CD14-positive monocyte (primary cell): Measurements from ENCODE around the gene ATF4. TPM values are rescaled to one million over a fixed set of nuclear protein-coding genes. Genes with fewer than 3 reads are reported as not detected.

Experiments used
- DNase-seq, 3 donors: peaks; one replicate each; pipeline ENCODE4 v3.0.0-alpha.2; 2011 to 2022
- H2AFZ ChIP-seq: 2 replicates; pipeline ENCODE4 v1.6.0; 2012; ENCODE audit warnings: mild to moderate bottlenecking, low read depth, low read length, inconsistent platforms; ENCODE audit not compliant: insufficient read depth, poor library complexity, severe bottlenecking
- H3K27ac ChIP-seq, 2 donors: 1 replicate in 1 of 2; 2 replicates in 1 of 2; pipeline ENCODE4 v1.5.1; 2012 to 2013; ENCODE audit warnings: low read length in 2 of 2, control low read depth in 1 of 2, inconsistent platforms in 1 of 2, low read depth in 1 of 2, mild to moderate bottlenecking in 1 of 2
- H3K27me3 ChIP-seq, 2 donors: one replicate each; pipeline versions ENCODE4 v1.6.0 to v1.6.1; 2011 to 2013; ENCODE audit warnings: low read length in 2 of 2; ENCODE audit not compliant: control insufficient read depth in 2 of 2, insufficient read depth in 2 of 2
- H3K36me3 ChIP-seq, 2 donors: replicated peaks in 1 of 2; 1 replicate in 1 of 2; 2 replicates in 1 of 2; pipeline versions ENCODE4 v1.5.1 to v1.6.1; 2012 to 2013; ENCODE audit warnings: low read length in 2 of 2, control low read depth in 1 of 2, inconsistent platforms in 1 of 2, mild to moderate bottlenecking in 1 of 2; ENCODE audit not compliant: insufficient read depth in 2 of 2, control insufficient read depth in 1 of 2
- H3K4me1 ChIP-seq, 2 donors: 1 replicate in 1 of 2; 2 replicates in 1 of 2; pipeline versions ENCODE4 v1.5.1 to v1.6.1; 2012 to 2013; ENCODE audit warnings: low read length in 2 of 2, control low read depth in 1 of 2, inconsistent platforms in 1 of 2, mild to moderate bottlenecking in 1 of 2, moderate library complexity in 1 of 2; ENCODE audit not compliant: insufficient read depth in 2 of 2, control insufficient read depth in 1 of 2
- H3K4me2 ChIP-seq: replicated peaks from 2 replicates; pipeline ENCODE3; 2012; ENCODE audit warnings: low read length, moderate library complexity, mild to moderate bottlenecking; ENCODE audit not compliant: poor library complexity, severe bottlenecking; ENCODE audit errors: extremely low read depth
- H3K4me3 ChIP-seq, 3 experiments: fragments of 200-600 bp in 1 of 3; sonication (generic) in 1 of 3; replicated peaks in 1 of 3; 1 replicate in 2 of 3; 2 replicates in 1 of 3; pipeline ENCODE4 v1.5.1; 2011 to 2013; ENCODE audit warnings: low read length in 3 of 3, mild to moderate bottlenecking in 3 of 3, control low read depth in 2 of 3, low read depth in 2 of 3, inconsistent platforms in 1 of 3, moderate library complexity in 1 of 3
- H3K79me2 ChIP-seq: 2 replicates; pipeline ENCODE4 v1.6.0; 2012; ENCODE audit warnings: mild to moderate bottlenecking, control low read depth, inconsistent platforms, low read length, moderate library complexity; ENCODE audit not compliant: insufficient read depth
- H3K9ac ChIP-seq: 2 replicates; pipeline ENCODE4 v1.6.0; 2017; ENCODE audit warnings: low read length, mild to moderate bottlenecking; ENCODE audit not compliant: insufficient read depth, poor library complexity, severe bottlenecking
- H3K9me3 ChIP-seq, 2 donors: replicated peaks in 1 of 2; 1 replicate in 1 of 2; 2 replicates in 1 of 2; pipeline versions ENCODE4 v1.5.1 to v1.6.1; 2012 to 2013; ENCODE audit warnings: low read length in 2 of 2, control low read depth in 1 of 2; ENCODE audit not compliant: control insufficient read depth in 1 of 2, insufficient read depth in 1 of 2
- H4K20me1 ChIP-seq: 2 replicates; pipeline ENCODE4 v1.6.0; 2012; ENCODE audit warnings: mild to moderate bottlenecking, low read length, control low read depth, moderate library complexity; ENCODE audit not compliant: insufficient read depth
- H3K27ac Mint-ChIP-seq, 7 donors: one replicate each; pipeline ENCODE4 v1.8.0; 2020; ENCODE audit warnings: mild to moderate bottlenecking in 7 of 7, mixed read lengths in 7 of 7, moderate library complexity in 6 of 7, inconsistent platforms in 2 of 7
- H3K27me3 Mint-ChIP-seq, 3 donors: one replicate each; pipeline ENCODE4 v1.8.0; 2021 to 2022; ENCODE audit warnings: low read depth in 3 of 3, mild to moderate bottlenecking in 3 of 3, mixed read lengths in 3 of 3, moderate library complexity in 3 of 3, inconsistent platforms in 1 of 3
- H3K36me3 Mint-ChIP-seq, 2 donors: one replicate each; pipeline ENCODE4 v1.8.0; 2020; ENCODE audit warnings: mixed read lengths in 2 of 2, inconsistent platforms in 1 of 2, mild to moderate bottlenecking in 1 of 2
- H3K4me1 Mint-ChIP-seq: one replicate; pipeline ENCODE4 v1.8.0; 2020; ENCODE audit warnings: mild to moderate bottlenecking, mixed read lengths
- H3K4me3 Mint-ChIP-seq, 2 donors: one replicate each; pipeline ENCODE4 v1.8.0; 2020; ENCODE audit warnings: mild to moderate bottlenecking in 2 of 2, mixed read lengths in 2 of 2, moderate library complexity in 1 of 2
- H3K9me3 Mint-ChIP-seq, 7 donors: one replicate each; pipeline ENCODE4 v1.8.0; 2020 to 2022; ENCODE audit warnings: mixed read lengths in 7 of 7, mild to moderate bottlenecking in 6 of 7, moderate library complexity in 6 of 7, inconsistent platforms in 2 of 7
- CTCF ChIP-seq: fragments of 200-600 bp; IDR thresholded peaks from one replicate; pipeline ENCODE4 v1.8.0; 2022; ENCODE audit warnings: antibody characterized with exemption, mild to moderate bottlenecking
- WGBS: methylation state at CpG from one replicate; pipeline ENCODE4 v1.1.5; 2013; ENCODE audit warnings: missing lambda C conversion rate; ENCODE audit not compliant: insufficient coverage; 5-methylcytosine and 5-hydroxymethylcytosine counted together
- intact Hi-C, 2 donors: fragments of 100-400 bp; cut with micrococcal nuclease; formaldehyde crosslinking; loops; one replicate each; pipeline versions ENCODE4 v1.15.0 to v1.15.1; 2023
- polyA plus RNA-seq, 3 donors: library from polyadenylated mRNA; depleted of rRNA in 1 of 3; unstranded in 2 of 3; stranded (reverse) in 1 of 3; fragments of 300-500 nt in 2 of 3; fragments of >200 nt in 1 of 3; fragmentation: Illumina TruSeq in 2 of 3; gene quantifications; 1 replicate in 2 of 3; 2 replicates in 1 of 3; pipeline ENCODE4 v1.2.3, GENCODE V29; 2012 to 2021

ATF4 gene
- polyA plus RNA-seq, 3 donors: 55.1 to 606 (median 59.0) TPM

- H3K79me2 ChIP-seq: no peaks in the 10 kb centered on the region
- H3K4me1 Mint-ChIP-seq: peaks cover 7% of the 10 kb centered on the region
- no peak overlapping the region for H3K4me3 Mint-ChIP-seq
- peaks cover 20 to 31% (median 22%) of the 10 kb centered on the region in 3 donors for H3K27me3 Mint-ChIP-seq
- H3K4me2 ChIP-seq: no peak overlapping the region
- intact Hi-C loops: no loop called here
- no peak for TF ChIP-seq CTCF
- H3K4me1 ChIP-seq: no peaks in the 10 kb centered on the region
- no peaks in the 10 kb centered on the region for H3K9me3 ChIP-seq
- no peak overlapping the region for H3K27ac Mint-ChIP-seq
- 86% methylated on average over 7 of the region's 7 CpGs for WGBS
- no peak overlapping the region for H3K27ac ChIP-seq
- H3K36me3 Mint-ChIP-seq: no peaks in the 10 kb centered on the region
- H4K20me1 ChIP-seq: no peaks in the 10 kb centered on the region
- H3K4me3 ChIP-seq: no peak overlapping the region
- H3K27me3 ChIP-seq: peaks cover 2 to 16% of the 10 kb centered on the region in 2 donors
- no peaks in the 10 kb centered on the region for H3K36me3 ChIP-seq
- no peak for DNase-seq
- H3K9ac ChIP-seq: no peak overlapping the region
- H2AFZ ChIP-seq: no peak overlapping the region
- peaks cover 0 to 10% (median 5%) of the 10 kb centered on the region in 7 donors for H3K9me3 Mint-ChIP-seq
These were observed 43.4 kb downstream of the ATF4 start for GRCh38 chr22:39563571-39564428.

GRCh38 chr22:39565414-39565944, 45.1 kb downstream of the ATF4 start:
- Histone ChIP-seq H3K36me3 (no peaks in the 10 kb centered on the region), H3K9ac (no peak overlapping the region), H3K4me1 (no peaks in the 10 kb centered on the region), H3K4me2 (no peak overlapping the region), H3K4me3 (no peak overlapping the region), H4K20me1 (no peaks in the 10 kb centered on the region), H3K27me3 (peaks cover 0 to 4% of the 10 kb centered on the region in 2 donors), H3K79me2 (no peaks in the 10 kb centered on the region), H3K27ac (no peak overlapping the region), H2AFZ (no peak overlapping the region), H3K9me3 (no peaks in the 10 kb centered on the region)
- no peak for TF ChIP-seq CTCF
- peaks cover 6 to 14% (median 6%) of the 10 kb centered on the region in 3 donors for H3K27me3 Mint-ChIP-seq
- DNase-seq: no peak
- H3K36me3 Mint-ChIP-seq: no peaks in the 10 kb centered on the region
- intact Hi-C loops: no loop called here
- H3K9me3 Mint-ChIP-seq: peaks cover 0 to 10% (median 5%) of the 10 kb centered on the region in 7 donors
- peaks cover 7% of the 10 kb centered on the region for H3K4me1 Mint-ChIP-seq
- H3K27ac Mint-ChIP-seq: no peak overlapping the region
- no peak overlapping the region for H3K4me3 Mint-ChIP-seq
- 99% methylated on average over 5 of the region's 5 CpGs for WGBS
